ENCODE results near the gene MYH15. TPM values are rescaled to one million over a fixed set of nuclear protein-coding genes. Genes with fewer than 3 reads are reported as not detected.

The MYH15 gene
- total and polyA plus RNA-seq, 8 donors = 0.05 to 0.70 (median 0.32) TPM

DNA sequence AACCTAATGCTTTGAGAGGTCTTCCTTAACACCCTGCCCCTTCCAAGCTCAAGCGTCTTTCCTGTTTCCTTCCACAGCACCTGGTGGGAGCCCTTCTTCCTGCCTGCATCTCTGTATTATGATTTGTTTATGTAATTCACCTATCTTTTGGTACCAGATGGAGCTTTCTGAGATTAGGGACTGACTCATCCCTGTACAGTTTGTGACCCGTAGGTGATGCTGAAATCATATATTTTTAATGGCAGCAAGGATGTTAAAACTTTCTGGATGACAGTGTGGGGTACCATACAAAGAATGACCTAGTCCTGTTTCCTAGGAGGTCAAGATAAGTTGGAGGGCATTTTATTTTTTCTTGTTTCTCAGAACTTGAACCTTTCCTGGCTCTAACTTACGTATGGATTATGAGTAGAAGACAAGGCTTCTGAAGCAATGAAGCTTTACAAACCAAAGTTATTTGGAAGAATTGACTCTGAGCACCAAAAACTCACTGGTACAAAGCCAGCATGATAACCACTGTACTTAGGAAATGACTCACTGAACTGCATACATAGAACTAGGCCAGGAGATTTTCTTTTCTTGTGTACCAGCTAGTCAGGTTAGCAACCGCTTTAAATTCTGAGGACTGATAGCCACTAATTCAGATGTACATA is 167.4 kb downstream of the MYH15 start:
- DNase-seq (no peak), ATAC-seq (peak; percentile 52)
- Histone ChIP-seq H3K4me1 (peaks cover 0 to 10% of the 10 kb centered on the region in 2 donors), H3K4me3 (no peak overlapping the region), H3K27ac (no peak overlapping the region), H3K27me3 (no peaks in the 10 kb centered on the region), H3K36me3 (no peaks in the 10 kb centered on the region), H3K9me3 (no peaks in the 10 kb centered on the region)
- intact Hi-C loops (cut with DNase I) = no loop called here
- TF ChIP-seq CTCF (IDR thresholded peaks at IDR 0.05) = no peak

DNA sequence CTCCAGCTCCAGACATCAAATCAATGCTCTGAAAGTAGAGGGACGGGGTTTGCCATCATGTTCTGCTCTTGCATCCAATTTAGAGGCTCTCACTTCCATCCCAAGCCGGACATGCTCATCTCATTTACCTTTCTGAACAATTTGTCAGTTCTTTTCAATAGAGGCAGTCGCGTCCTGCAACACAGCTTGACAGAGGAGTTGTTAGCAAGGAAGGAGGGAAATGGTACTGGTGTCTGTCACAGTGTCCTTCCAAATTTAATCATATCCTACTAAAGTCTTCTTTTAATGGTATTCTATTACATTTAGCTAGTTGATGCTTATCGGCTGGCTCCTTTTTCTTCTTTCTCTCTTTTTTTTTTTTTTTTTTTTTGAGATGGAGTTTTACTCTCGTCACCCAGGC is 168.5 kb downstream of the MYH15 start:
- peaks cover 0 to 10% of the 10 kb centered on the region in 2 donors for H3K4me1 ChIP-seq
- intact Hi-C loops (cut with DNase I) = no loop called here
- no peaks in the 10 kb centered on the region for H3K9me3 ChIP-seq
- ATAC-seq (no peak), DNase-seq (no peak)
- H3K27me3 ChIP-seq = no peaks in the 10 kb centered on the region
- no peaks in the 10 kb centered on the region for H3K36me3 ChIP-seq
- no peak overlapping the region for H3K4me3 ChIP-seq
- TF ChIP-seq CTCF (IDR thresholded peaks at IDR 0.05) = no peak
- H3K27ac ChIP-seq = no peak overlapping the region

GRCh38 chr3:108338901-108339545 is 171.4 kb downstream of the MYH15 start:
- intact Hi-C loops (cut with DNase I) = no loop called here

DNA sequence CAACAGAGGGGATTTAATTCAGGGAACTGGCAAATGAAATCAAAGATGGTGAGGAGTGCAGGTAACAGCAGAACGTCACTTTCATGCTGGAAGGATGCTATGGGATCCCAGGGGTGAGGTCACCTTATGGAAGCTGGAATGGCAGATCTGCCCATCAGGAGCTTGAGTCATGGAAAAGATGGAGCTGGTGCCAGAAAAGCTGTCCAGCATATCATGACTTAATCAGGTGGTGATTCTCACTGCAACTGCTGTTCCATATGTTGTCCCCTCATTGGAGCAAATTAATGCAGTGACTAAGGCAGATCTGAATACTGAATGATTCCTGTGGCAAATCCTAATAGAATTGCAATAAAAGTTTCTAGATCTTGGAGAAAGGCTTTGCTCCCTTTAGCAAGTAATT is 175.7 kb downstream of the MYH15 start:
- Histone ChIP-seq H3K27ac (no peak overlapping the region), H3K4me1 (no peaks in the 10 kb centered on the region), H3K4me3 (no peak overlapping the region), H3K36me3 (no peaks in the 10 kb centered on the region), H3K27me3 (no peaks in the 10 kb centered on the region), H3K9me3 (no peaks in the 10 kb centered on the region)
- TF ChIP-seq CTCF (IDR thresholded peaks at IDR 0.05) = no peak
- ATAC-seq (no peak), DNase-seq (no peak)
- intact Hi-C loops (cut with DNase I) = no loop called here

More at GRCh38 chr3:108338901-108339545, 171.4 kb downstream of the MYH15 start:
- H3K36me3 ChIP-seq = no peaks in the 10 kb centered on the region
- no peak overlapping the region for H3K4me3 ChIP-seq
- no peak for ATAC-seq
- no peaks in the 10 kb centered on the region for H3K4me1 ChIP-seq
- no peaks in the 10 kb centered on the region for H3K27me3 ChIP-seq
- TF ChIP-seq CTCF (IDR thresholded peaks at IDR 0.05) = no peak
- H3K9me3 ChIP-seq = no peaks in the 10 kb centered on the region
- no peak for DNase-seq
- H3K27ac ChIP-seq = no peak overlapping the region

DNA sequence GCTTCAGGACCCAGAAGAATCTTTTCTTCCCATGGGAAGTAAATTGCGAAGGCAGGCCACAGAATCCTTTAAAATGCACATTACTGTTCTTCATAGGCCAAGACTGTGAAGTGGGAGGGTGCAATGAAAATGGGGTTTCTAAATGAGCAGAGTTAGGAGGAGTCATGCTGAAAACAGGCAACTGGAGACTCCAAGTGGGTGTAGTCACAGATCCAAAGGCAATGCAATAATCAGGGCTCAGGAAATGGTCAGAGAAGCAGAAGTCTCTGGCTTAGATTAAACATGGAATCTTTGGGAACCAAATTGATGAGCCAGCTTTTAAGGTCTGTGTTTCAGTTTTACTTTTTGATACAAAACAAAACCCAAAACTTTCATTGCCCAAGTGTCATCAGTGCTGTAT is 176.4 kb downstream of the MYH15 start:
- DNase-seq = no peak
- no peaks in the 10 kb centered on the region for H3K36me3 ChIP-seq
- H3K27ac ChIP-seq = no peak overlapping the region
- no peak overlapping the region for H3K4me3 ChIP-seq
- H3K27me3 ChIP-seq = no peaks in the 10 kb centered on the region
- H3K9me3 ChIP-seq = no peaks in the 10 kb centered on the region
- no peak for ATAC-seq
- no peak for TF ChIP-seq CTCF (IDR thresholded peaks at IDR 0.05)
- intact Hi-C loops (cut with DNase I) = no loop called here
- H3K4me1 ChIP-seq = no peaks in the 10 kb centered on the region

Measured in left lung (tissue), 10 donors.